HG03378 (cell line): ENCODE measurements around the gene BCAS4.

Source experiments
- ATAC-seq: cut with Tn5 transposase; IDR thresholded peaks from one replicate; pipeline ENCODE4 v1.9.1; 2021; ENCODE audit warnings: mild to moderate bottlenecking, moderate library complexity; ENCODE audit not compliant: unreplicated experiment

Gene BCAS4

DNA sequence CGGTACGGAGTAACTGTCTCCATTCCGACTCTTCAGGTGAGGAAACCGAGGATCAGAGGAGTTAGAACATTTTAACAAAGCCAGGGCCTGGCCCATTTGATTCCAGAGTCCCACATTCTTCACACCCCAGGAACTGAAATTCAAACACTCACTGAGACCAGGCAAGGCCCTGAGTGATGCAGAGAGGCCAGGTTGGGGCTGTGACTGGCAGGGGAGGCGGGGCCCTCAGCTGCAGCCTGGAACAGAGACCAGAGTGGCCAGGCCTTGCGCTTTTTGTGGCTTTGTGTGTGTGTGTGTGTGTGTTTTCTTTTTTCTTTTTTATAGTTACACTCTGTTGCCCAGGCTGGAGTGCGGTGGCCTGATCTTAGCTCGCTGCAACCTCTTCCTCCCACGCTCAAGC, 57.2 kb downstream of the BCAS4 start:
- ATAC-seq, result no peak

DNA sequence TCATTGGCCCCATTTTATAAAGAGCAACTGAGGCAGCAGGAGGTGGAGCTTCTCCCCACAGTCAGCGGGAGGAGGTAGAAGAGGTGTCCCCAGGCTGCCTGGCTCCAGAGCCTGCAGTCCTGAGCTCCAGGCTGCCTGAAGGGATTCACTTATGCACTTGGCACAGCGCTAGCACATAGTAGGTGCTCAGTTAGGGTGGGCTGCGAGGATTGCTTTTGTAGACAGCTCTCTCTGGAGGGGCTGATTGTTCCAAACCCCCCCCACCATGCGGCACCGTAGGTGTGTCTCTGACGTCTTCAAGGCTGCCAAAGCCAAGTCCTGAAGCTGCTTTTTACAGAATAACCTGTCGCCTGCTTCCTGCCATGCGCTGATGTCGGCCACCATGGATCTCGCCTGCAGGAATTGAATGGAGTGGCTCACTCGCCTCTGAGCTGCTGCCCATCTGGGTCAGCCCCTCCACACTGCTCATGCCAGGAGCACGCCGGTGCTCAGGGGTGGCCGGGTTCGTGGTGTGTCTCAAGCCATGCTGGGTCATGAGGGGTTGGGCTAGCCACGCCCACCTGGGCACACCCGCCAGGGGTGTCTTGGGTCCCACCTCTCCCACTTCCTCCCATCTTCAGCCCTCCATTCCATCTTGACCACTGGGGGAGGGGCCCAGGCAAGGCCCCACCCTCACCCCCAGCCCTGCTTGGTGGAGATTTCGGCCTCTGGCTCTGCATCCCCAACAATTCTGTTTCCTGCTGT, 59.8 kb downstream of the BCAS4 start:
- ATAC-seq, result no peak

DNA sequence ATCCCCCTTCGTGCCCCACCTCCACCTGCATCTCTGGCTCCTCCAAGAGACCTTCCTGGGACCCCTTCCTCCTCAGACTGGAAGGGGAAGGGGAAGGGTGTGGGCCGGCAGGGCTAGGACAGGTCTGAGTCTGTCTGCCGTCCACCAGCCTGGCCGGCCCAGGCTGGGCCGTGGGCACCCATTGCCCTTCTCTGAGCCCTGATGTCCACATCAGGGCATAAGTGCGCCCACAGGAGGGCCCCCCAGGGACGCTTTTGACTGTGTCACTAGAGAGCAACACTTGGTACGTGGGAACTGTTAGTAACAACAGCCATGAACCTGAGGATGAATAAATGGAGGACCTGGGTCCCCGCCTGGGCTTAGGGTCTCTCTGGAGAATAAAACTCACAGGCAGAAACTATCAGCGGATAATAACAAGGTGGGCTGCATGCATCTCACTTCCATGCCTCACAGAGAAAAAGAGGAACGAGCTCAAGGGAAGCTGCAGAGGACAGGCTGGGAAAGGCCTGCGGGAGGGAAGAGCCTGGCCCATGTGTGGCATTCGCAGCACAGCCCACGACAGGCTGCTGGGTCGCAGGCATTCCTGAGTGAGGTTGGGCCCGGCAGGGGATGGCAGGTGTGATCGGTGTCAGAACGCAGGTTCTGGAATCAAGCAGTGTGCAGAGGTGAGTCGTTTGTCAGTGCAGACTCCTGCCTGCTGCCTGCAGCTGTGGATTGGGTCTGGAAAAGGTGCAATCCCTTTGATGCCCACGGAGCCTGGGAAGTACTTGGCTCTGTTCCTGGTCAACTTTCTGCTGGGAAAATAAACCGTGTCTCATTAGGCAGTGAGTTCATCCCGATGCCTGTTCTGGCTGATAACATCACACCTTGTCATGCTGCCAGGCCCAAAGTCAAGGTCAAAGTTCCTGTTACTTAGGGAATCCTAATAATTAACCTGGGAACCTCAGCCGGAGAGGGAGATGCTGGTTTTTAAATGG, 60.9 kb downstream of the BCAS4 start:
- ATAC-seq, result no peak

DNA sequence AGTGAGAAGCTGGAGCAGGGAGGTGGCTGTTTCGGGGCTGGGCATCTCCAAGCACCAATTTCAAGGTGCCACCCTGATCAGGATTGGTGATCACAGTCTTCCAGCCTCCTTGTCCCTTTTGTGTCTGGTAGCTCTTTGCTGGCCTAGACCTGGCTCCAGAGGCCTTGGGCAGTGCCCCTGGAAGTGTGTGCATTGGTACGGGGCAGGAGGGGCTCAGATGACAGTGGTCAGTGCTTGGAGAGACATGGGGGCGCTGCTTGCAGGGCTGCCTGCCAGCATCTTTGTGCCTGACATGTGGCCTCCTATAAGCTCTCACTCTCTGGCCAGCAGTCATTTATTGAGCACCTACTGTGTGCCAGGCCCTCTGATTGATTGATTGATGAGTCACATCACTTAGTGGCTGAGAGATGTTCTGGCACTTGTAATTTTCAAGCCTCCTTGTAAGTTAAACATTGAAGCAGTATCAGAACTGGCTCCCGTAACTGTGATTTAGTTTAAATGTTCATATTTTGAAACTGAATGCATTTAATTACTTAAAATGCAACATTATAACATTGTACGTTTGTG, 61.7 kb downstream of the BCAS4 start:
- no peak for ATAC-seq

DNA sequence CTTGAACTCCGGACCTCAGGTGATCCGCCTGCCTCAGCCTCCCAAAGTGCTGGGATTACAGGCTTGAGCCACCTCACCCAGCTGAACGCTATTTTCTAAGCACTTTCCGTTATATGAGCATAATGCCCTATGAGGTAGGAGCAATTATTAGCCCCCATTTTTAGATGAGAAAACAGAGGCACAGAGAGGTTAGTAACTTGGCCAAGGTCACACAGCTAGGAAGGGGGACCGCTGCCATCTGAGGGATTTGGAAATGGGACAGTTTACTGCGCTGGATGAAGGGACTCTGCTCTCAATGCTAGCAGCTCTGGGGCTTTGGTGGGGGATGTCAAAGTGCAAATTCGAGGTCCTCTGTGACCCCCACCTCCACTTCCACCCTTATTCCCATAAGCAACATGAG, 62.5 kb downstream of the BCAS4 start:
- ATAC-seq, result no peak

DNA sequence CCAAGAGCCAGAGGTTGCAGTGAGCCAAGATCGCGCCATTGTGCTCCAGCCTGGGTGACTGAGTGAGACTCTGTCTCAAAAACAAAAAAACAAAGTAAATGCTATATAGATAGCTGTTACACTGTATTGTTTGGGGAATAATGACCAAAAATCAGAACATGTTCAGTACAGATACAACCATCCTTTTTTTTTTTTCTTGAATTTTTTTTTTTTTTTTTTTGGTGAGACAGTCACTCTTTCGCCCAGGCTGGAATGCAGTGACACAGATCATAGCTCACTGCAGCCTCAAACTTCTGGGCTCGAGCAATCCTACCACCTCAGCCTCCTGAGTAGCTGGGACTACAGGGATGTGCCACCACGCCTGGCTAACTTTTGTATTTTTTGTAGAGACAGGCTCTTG, 63.7 kb downstream of the BCAS4 start:
- no peak for ATAC-seq

DNA sequence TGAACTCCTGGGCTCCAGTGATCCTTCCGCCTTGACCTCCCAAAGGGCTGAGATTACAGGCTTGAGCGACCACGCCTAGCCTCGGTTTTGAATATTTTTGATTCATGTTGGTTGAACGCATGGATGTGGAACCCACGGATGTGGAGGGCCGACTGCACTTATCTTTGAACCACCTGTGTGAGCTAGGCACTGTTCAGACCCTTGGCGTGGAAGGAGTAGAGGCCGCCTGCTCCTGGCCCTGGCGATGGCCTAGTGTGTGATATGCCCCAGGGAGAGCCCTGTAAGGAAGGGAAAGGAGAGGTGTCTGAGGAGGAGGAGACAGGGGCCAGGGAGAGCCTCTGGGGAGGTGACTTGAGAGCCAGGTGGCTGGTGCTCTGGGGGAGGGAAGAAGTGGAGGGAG, 64.3 kb downstream of the BCAS4 start:
- no peak for ATAC-seq

DNA sequence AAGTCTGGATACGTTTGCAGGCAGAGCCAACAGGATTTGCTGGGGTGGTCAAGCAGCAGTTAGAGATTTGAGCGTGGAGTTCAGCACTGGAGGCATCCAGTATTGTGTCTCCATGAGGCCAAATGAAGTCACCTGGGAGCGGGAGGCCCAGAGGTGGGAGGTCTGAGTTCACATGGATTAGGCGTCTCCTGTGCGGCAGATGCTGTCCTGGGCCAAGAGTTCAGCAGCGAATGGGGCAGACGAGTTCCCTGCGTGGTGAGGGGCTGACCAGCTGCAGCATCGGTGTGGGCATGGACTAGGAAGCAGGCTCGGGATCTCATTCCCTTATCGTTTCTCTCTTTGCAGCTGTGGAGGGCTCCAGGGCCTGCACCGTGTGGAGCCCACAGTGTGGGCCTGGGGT, 66.2 kb downstream of the BCAS4 start:
- ATAC-seq, result no peak

DNA sequence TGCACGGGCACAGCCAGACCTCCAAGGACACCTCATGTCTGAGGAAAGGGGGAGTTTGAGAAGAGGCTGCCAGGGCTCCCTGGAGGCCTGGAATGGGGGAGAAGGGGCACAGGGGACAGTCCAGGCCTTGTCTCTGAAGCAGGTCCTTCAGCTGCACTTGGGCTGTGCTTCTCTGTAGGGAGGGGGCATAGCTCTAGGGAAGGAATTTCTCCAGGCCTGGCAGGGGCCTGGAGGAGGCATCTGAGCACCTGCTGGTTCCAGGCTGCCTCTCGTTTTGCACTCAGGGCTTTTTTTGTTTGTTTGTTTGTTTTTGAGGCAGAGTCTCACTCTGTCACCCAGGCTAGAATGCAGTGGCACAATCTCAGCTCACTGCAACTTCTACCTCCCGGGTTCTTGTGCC, 67.7 kb downstream of the BCAS4 start:
- ATAC-seq, result no peak

DNA sequence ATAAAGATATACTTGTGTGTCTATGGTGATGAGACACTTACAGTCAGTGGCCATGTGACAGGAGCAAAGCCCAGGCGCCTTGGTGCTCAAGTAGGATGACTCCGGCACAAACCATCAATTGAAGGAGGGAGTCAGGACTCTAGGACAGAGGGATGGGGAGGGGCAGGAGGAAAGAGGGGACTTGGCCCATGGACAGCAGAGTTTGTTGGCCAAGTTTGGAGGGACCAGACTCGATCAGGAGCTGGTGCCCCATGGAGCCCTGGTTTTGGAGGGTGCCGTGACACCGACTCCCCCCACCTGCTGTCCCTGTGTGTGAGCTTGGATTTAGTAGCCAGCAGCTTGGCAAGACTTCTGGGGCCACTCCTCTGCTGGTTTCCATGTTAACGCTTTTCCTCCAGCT, 70.3 kb downstream of the BCAS4 start:
- ATAC-seq, result no peak

DNA sequence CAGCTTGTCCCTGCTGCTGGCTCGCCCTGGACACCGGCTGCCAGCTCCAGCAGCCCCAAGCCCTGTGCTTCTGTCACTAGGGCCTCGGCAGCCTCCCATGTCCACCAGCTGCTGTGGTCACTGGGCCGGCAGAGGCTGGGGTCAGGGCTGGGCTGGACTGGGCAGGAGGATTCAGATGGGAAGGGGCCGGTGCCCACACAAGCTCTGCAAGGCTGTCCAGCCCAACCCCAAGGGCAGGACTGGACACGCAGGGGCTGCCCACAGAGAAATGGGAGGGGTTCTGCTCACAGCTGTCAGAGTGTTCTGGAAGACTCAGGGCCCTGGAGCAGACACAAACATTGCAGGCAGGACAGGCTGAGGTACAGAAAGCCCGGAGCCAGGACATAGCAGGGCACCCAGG, 70.7 kb downstream of the BCAS4 start:
- ATAC-seq, result no peak

DNA sequence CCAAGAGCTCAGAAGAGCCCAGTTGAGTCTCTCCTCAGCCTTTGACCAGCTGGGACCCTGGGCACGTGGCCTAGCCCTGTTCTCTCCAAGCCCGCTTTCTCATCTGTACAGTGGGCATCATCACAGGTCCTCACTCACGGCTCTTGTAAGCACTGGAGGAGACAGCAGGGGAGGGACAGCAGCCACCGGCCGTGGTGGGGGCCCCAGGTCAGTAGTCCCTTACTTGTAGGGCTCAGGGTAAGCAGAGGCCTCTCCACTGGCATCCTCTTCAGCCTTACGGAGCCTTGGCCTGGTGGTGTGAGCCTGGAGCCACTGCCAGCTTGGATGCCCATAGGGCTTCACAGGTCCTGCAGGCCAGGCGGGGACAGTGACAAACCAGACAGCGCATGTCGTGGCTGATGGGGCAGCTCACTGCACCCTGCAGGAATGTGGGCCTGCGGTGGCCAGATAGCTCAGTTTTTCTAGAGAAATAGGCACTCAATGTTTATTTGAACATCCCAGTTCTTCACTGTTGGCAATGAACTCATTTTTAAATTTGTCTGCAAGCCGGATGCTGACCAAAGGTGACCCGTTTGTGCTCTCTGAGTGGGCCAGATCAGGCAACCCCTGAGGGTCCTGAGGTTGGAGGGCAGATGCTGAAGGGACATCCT, 71.3 kb downstream of the BCAS4 start:
- ATAC-seq, result no peak

DNA sequence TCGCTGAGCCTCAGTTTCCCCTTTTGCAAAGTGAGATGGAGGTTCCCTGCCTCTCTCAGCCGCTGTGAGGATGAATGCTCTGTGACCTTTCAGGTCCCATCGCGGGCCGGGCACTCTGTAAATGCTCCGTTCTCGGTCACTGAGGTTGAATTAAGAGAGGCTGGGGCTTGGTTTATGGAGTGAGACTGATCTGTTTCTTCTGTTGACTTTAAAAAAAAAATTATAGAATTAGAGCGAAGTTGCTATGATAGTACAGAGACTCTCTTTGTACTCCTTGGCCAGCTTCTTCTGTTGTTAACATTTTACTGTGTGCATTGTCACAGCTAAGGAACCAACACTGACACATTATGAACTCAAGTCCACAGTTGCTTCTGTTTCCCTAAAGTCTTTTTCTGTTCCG, 72.0 kb downstream of the BCAS4 start:
- ATAC-seq, result no peak

DNA sequence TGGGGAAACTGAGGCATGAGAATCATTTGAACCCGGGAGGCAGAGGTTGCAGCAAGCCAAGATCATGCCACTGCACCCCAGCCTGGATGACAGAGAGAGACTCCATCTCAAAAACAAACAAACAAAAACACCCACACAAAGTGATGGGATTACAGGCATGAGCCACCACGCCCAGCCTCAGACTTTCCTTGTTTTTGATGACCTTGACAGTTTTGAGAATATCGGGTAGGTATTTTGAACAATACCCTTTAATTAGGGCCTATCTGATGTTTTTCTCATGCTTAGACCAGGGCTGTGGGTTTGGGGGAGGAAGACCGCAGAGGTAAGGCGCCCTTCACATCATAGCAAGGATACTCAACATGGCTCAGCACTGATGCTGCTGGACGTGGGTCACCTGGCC, 72.9 kb downstream of the BCAS4 start:
- no peak for ATAC-seq

DNA sequence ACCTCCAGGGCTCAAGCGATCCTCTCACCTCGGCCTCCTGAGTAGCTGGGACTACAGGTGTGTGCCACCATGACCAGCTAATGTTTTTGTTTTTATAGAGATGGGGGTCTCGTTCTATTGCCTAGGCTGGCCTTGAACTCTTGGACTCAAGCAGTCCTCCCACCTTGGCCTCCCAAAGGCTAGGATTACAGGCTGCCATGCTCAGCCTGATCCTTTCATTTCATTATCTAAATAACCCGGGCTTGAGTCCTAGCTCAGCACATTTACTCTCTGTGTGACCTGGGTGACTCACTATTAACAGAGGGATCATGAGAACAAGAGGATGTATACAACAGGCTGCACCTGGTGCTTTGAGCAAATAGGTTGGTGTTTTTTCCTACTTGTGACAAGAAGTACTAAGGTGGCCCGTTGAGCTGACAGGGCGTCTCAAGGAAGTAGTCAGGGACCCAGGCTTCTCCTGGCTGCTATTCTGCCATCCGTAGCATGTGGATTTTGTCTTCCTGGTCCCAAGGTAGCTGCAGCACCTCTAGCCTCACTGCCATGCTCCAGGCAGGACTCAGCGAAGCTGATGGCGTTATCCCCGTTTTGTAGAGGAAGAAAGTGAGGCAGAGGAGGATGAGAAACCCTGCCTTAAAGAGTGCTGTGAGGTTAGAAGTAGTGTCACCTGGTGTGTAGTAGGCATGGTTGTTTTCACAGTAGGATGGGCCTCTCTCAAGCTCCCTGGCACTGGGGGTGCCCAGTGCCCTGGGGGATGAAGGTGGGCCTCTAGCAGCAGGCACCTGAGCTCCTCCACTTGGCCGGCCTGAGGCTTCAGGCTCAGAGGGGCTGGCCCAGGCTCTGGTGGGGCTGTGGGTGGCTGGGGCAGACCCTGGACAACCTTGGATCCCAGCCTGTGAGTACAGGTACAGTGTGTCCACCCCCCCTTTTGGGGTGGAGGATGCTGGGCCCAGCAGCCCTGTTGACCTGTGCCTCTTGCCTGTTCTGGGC, 73.9 kb downstream of the BCAS4 start:
- no peak for ATAC-seq

DNA sequence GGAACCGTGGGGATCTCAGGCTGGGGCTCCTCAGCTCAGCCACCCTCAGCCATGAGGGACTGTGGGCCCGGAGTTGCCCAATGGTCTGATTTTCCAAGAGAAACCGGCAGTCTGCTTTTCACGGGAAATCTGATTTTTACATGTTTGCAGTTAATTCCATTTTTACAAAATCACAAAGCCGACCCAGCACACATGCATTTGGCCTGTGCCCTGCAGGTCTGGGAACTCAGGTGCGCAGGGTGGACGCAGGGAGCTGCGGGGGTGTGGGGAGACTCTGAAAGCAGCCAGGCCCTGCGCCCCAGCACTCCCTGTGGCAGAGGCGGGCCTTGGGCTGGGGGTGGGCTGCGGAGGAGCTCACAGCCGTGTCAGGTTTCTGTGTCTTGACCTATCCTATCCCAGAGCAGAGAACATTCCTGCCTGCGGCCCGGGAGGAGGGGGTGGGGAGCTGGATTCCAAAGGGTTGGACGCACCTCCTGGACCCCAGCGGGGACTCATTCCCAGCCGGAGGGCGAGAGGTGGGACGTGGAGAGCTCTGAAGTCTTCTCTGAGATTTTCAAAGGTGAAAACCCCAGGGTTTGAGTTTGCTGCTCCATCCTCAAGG, 75.8 kb downstream of the BCAS4 start:
- ATAC-seq, result no peak

DNA sequence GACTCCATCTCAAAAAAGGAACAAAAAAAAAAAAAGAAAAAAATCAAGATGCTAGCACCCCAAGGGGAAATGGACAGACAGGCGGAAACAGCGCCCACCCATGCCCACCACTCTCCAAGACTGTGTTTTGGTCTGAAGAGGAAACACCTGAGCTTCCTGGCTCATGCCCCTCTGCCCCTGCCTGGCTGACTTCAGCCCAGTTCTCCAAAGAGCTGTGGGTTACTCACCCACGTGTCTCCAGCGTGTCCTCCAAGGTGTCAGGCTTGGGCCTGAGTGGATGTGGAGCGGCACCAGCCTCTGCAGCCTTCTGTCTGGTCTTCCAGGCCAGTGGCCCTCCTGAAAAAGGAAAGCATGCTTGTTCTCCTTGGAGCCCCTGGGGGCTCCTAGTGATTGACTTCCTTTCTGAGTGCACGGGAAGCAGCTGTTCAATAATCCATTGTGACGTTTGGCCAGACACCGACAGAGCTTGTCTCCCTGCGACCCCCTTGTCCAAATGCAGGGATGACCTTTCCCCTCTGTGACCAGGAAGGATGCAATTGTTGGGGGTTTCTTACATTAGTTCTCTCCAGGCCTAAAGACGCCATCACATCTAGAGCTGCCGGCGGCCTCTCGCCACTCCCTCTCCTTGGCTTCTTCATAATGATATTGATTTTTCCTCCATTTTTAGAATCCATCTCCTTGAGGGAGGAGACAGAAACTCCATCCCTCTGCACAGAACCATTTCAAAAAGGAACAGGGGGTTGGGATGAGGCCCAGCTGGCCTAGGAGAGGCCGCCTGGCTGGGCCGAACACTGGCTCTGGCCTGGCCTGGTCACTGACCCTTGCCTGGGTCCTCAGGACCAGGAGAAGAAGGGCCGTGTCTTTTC, 77.9 kb downstream of the BCAS4 start:
- ATAC-seq, result no peak

DNA sequence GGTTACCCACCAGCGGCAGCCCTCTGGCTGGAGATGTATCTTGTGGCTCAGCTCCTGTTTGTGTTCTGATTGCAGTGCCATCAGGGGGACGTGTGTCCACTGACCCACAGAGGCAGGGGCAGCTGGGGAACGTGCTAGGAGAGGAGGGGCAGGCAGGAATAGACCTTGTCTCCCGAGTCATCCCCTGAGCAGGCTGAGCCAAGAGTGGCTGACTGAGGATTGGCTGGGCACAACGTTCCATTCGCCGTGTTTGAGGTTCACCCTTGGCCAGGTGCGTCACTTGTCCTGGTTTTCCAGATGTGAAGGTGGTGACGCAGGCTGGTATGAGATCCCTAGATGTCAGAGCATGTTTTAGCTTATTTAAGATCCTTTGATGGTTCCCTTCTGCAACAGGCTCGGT, 78.7 kb downstream of the BCAS4 start:
- ATAC-seq, result no peak
